H54 (cell line): ENCODE data around the gene LRRC3C.

Experiments used
- DNase-seq: peaks from one replicate; pipeline ENCODE4 v3.0.0; 2011; ENCODE audit warnings: low spot score, mixed read lengths; ENCODE audit not compliant: insufficient read length
- FAIRE-seq: peaks from 3 replicates; lab custom pipeline; 2011; peaks lifted over from hg19 to GRCh38; lab: Jason Lieb, UNC
- POLR2A ChIP-seq: IDR thresholded peaks from 2 replicates; pipeline ENCODE4 v1.6.1; 2011; ENCODE audit warnings: low read depth, mild to moderate bottlenecking, low read length

LRRC3C gene

DNA sequence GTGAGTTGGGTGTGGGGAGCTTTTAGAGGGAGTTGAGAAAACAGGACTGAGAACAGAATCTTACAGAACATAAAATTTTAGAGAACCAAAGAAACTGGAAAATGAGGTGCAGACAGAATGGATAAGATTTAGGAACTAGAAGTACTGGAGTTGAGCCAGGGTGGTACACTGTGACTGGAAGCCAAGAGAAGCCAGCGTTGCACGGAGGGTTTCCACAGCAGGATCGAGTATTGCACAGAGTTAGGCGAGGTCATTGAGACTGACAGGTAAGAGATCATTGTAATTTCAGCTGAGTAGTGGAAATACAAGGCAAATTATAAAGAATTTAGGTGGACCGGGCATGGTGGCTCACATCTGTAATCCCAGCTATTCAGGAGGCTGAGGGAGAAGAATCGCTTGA is 41.8 kb downstream of the LRRC3C start:
- TF ChIP-seq POLR2A, result no peak
- no peak for DNase-seq
- FAIRE-seq, result no peak

DNA sequence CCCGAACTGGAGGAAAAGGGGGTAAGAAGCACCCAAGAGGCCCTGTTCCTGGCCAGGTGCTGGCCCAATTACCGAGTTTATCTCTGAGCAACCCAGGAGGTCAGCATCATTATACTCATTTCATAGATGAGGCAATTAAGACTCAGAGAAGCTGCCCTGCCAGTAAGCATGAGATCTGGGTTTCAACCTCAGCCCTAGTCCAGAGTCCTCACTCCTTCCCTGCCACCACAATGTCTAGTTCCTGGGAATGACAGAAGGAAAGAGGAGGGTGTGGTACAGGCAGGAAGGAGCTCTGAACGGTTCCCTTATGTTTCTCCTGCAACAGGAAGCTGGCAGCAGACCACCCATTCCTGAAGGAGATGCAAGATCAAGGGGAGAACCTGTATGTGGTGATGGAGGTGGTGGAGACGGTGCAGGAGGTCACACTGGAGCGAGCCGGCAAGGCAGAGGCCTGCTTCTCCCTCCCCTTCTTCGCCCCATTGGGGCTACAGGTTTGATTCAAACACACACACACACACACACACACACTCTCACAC is 42.7 kb downstream of the LRRC3C start:
- TF ChIP-seq POLR2A, result no peak
- FAIRE-seq (no peak), DNase-seq (no peak)

DNA sequence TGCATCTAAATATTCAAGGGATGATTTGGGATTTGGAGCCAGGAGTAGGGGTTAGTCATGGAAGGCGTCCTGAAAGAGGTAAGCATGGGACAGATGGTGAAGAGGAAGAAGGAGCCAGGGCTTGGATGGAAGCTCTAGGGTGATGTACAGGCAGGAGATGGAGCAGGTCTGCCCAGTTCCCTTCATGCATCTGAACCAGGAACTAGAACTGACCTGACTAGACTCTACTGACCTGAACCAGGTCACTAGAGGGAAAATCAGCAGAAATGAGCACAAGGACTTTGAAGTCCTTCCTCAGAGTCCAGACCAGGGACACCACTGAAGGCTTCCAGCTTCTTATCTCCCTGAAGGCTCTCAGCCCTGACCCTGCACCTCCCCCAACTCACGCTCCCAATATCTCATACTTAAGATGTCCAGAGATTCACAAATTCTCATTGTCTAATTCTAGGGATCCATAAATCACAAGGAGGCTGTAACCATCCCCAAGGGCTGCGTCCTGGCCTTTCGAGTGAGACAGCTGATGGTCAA is 43.6 kb downstream of the LRRC3C start:
- FAIRE-seq, result no peak
- DNase-seq, result no peak
- no peak for TF ChIP-seq POLR2A

DNA sequence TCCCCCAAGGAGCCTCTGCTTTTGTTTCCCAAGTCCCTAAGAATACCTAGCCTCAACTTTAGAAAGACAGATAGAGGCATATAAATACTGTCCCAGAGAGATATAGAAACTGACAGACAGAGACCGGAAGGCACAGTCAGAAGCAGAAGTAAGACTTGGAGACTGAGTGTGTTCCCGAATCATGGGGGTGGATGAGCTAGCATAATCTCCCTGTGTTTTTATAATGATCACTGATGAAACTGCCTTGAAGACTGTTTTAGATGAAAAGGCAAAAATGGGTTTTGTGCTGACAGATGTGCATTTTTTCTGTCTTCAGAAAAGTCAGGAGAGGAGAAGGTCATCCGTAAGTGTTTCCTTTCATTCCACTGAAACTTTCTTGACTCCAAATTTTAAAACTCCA is 44.7 kb downstream of the LRRC3C start:
- DNase-seq (no peak), FAIRE-seq (no peak)
- no peak for TF ChIP-seq POLR2A

DNA sequence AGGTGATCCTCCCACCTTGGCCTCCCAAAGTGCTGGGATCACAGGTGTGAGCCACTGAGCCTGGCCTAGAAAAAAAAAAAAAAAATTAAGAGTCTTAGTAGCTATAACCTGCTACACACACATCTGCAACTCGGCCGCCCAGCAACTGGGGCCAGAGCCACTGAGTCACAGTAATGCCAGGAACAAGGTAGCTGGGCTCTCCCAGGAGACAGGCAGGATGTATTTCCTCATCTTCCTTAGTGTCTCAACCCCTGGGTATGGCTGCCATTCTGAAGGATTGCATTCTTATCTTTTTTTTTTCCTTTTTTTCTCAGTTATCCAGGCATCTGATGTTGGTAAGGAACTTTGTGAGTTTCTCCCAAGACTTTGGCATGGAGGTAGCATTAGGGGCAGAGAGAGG is 46.0 kb downstream of the LRRC3C start:
- no peak for DNase-seq
- no peak for FAIRE-seq
- no peak for TF ChIP-seq POLR2A

DNA sequence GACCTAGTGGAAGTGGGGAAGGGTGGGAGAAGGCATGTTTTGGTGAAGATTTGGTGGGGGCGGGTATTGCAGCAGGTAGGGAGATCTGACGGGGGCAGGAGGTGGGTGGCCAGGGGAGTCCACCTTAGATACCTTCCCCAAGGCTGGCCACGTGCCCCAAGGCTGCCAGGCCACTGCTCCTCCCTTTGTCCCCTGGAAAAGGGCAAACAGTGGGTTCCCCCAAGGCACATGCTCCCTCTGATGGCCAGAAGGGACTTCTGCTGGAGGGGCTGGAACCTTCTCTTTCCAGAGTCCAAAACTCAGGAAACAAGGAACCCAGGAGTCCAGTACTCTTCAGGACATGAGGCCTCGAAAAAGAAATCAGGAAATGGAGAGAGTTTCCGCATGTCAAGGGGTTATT is 46.9 kb downstream of the LRRC3C start:
- FAIRE-seq, result no peak
- no peak for DNase-seq
- no peak for TF ChIP-seq POLR2A

DNA sequence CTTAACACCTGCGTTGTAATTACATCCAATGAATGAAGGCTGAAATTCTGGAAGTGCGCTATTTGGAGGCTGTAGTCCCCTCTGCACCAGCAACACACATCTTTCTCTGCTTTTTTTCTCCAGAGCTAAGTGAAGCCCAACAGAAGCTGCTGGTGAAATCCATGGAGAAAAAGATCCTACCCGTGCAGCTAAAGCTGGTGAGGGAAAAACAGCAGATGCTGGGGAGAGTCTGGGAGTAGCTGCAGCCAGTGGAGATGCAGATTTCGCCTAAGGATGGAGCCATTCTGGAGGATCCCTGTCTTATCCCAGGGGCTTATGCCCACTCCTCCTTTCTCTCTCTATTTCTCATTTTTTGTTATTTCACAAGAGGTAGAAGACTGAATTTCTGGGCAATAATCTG is 48.3 kb downstream of the LRRC3C start:
- FAIRE-seq, result no peak

DNA sequence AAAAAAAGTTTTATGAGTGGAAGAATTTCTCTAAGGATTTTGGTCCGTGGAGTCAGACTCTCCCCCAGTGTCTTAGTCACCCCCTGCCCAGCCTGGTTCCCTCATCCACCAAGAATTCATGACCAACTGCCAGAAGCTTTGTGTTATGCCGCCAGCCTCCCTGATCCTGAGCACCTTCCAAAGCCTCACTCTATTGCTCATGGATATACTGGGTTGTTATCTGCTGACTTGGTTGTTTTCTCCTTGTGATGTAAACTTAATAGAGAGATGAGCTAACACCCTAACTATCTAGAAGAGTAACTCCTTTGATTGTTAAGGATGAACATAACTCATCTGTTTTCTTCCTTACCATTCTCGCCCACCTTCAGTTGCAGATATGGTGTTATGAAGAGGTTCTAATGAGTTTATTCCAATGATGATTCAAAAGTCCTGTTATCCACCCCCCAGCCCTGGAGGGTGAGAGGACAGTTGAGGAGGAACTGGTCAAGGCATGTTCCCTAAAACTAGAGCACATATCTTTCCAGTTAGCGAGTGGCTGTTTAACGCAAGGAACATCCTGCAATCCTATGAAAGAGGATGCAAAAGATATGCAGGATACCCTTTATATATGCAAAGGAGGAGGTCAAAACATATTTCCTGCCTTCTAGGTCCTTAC is 51.6 kb downstream of the LRRC3C start:
- peak; percentile 72 for DNase-seq
- peak; percentile 65 for FAIRE-seq

More for the DNA sequence above, 48.3 kb downstream of the LRRC3C start:
- TF ChIP-seq POLR2A, result no peak
- DNase-seq, result no peak

DNA sequence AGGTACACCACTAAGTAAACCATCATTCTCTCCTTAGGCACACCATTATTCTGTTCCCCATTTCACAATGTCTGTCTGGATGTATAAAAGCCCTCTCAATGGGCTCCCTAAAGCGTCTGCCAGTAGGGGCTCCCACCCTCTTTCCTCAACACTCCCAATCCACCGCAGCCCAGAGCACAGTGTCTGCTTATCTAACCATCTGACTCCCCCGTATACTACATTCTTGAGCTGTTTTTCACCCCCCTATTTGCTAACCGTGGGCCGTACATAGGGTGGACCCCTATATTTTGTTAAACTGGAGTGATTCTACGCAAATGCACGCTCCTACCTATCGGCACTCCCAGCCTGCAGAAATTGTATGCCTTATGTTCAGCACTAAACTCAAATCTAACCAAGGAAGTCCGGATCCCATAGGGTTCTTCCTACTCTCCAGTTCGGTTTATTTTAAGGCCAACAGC is 52.4 kb downstream of the LRRC3C start:
- DNase-seq, result no peak
- TF ChIP-seq POLR2A, result no peak
- no peak for FAIRE-seq

More for the DNA sequence above, 51.6 kb downstream of the LRRC3C start:
- no peak for TF ChIP-seq POLR2A

DNA sequence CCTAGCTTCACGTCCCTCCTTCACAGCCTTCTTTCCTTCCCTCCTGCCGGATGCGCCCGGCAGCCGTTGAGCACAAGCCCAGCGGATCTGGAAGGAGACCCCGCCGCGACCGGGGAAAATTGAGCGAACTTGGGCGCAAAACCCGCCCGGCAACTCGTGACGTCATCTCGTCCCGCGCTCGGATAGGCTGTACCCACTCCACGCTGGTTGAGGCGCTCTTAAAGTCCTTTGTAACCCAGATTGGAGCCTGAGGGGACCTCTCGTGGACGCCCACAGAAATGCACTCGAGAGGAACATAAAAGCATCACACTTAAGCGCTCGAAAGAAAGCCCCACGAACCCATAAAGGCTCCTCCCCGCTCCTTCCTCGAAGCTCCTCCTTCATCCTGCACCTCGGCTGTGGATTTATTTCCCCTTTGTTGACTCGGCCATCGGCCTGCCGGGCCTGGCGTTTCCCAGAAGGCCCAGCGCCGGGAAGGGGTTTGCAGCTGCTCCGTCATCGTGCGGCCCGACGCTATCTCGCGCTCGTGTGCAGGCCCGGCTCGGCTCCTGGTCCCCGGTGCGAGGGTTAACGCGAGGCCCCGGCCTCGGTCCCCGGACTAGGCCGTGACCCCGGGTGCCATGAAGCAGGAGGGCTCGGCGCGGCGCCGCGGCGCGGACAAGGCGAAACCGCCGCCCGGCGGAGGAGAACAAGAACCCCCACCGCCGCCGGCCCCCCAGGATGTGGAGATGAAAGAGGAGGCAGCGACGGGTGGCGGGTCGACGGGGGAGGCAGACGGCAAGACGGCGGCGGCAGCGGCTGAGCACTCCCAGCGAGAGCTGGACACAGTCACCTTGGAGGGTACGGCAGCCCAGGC is 53.0 kb downstream of the LRRC3C start, which contains the start of gene PSMD3:
PSMD3 (plus strand) TSS at position 457 of the 856 bp plus-strand sequence; CDS start at position 621, 164 bp downstream.
- peak; percentile 89 for TF ChIP-seq POLR2A
- FAIRE-seq (peak; percentile 75), DNase-seq (peak; percentile 91)

DNA sequence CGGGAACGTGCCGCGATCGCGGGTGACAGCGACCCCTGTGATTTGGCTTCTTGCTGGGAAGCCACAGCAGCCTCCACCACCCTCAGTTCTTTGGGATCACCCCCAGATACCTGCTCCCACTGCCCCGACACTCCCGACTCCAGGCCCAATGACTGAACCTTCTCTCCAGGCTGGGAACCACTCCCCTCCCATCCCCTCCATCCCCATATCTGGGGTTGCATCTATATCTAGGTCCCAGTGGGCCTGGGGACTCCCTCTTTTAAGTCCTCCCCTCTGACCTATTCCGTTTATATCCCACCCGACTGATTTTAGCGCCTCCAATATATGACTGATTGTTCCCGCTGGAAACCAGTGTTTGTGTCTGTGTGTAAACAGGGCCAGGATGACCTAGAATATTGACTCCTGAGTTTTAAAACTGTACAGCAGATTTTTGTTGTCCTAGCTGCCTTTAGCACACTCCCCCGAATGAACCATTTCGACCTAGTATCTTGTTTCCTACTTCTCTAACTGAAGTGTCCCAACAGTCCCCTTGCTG is 53.7 kb downstream of the LRRC3C start:
- no peak for DNase-seq
- TF ChIP-seq POLR2A, result no peak
- FAIRE-seq, result no peak

DNA sequence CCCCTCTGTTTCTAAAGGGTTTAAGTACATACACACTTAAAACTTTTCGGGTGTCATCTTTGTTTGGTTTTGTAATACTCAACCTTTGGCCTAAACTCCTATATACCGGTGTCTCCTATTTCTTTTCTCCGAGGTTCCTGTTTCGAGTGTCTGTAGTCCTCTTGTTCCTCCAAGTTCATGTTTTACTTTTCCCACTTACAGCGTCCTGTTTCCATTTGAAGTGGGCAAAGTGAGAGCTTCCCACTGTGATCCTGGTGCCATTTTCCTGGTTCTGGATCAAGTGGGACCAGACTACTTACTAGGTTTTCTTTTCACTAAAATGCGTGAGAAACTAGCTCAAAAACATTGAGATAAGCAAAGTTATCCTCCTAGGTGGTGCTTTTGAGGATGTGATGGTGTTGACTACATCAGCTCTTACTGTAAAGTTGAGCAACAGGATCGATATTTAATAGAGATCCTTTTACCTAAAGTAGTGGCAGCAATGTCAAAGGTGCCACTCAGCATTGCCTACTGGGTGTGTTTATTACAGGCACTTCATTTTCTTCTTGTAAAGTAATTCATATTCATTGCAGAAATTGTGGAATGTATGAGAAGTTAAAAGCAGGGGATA is 54.3 kb downstream of the LRRC3C start:
- no peak for TF ChIP-seq POLR2A
- no peak for DNase-seq
- FAIRE-seq, result no peak

DNA sequence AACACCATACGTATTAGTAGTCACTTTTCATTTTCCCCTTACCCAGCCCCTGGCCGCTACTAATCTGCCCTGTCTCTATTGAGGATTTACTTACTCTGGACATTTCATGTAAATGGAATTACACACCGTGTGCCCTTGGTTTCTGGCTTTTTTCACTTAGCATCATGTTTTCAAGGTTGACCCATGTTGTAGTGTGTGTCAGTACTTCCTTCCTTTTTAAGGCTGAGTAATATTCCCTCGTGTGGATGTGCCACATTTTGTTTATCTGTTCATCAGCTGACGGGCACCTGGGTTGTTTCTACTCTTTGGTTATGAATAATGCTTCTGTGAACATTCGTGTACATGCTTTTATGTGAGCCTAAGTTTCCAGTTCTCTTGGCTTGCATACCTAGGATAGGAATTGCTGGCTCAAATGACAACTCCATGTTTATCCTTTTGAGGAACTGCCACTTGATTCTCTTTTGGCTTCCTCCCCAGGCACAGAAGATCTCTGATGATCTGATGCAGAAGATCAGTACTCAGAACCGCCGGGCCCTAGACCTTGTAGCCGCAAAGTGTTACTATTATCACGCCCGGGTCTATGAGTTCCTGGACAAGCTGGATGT is 60.8 kb downstream of the LRRC3C start:
- no peak for FAIRE-seq
- no peak for TF ChIP-seq POLR2A

More for the DNA sequence above, 60.8 kb downstream of the LRRC3C start:
- no peak for DNase-seq
